ENCODE measurements around the gene UBAC2. TPM values are rescaled to one million over a fixed set of nuclear protein-coding genes. Genes with fewer than 3 reads are reported as not detected.

Gene UBAC2
- total and polyA plus RNA-seq, 2 experiments from 2014 or later = 78.2 to 83.1 TPM

DNA sequence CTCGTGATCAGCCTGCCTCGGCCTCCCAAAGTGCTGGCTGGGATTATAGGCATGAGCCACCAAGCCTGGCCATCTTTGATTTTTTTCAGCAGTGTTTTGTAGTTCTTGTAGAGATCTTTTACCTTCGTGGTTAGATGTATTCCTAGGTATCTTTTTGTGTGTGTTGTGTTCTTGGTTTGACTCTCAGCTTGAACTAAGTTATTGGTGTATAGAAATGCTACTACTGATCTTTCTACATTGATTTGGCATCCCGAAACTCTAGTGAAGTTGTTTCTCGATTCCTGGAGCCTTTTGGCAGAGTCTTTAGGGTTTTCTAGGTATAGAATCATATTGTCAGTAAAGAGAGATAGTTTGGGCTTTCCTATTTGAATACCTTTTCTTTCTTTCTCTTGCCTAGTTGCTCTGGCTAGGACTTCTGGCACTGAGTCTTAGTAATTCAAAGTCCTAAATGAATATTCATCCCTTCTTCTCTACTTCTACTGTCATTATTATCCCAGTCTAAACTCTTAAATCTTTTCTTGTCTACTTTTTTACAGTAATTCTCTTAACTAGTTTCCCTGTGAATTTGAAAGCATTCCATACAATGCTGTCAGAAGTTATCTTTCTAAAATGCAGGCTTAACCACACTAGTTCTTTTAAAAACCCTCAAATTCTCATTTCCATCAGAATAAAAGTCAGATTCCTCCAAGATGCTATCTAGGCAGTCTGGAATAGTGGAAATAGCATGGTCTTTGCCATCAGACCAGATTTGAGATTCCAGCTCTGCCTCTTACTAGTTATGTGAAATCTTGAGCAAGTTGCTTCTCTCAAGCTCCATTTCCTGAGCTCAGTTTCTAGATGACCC, 50.5 kb downstream of the UBAC2 start:
- no peak overlapping the region for H3K4me2 ChIP-seq
- H3K4me1 ChIP-seq (ENCODE audit: insufficient read depth) = no peaks in the 10 kb centered on the region
- H3K27ac ChIP-seq = no peak overlapping the region
- no peaks in the 10 kb centered on the region for H3K9me2 ChIP-seq (replicated peaks; ENCODE audit: insufficient read depth)
- 96% methylated on average over 5 of the region's 5 CpGs for WGBS (ENCODE audit: low lambda C conversion rate, missing lambda C conversion rate)
- H2AFZ ChIP-seq = no peak overlapping the region
- H3K9me3 ChIP-seq (ENCODE audit: low read depth) = no peaks in the 10 kb centered on the region
- no peaks in the 10 kb centered on the region for H4K20me1 ChIP-seq (ENCODE audit: insufficient read depth, poor library complexity, severe bottlenecking)
- H3K4me3 ChIP-seq = no peak overlapping the region
- no peaks in the 10 kb centered on the region for H3K27me3 ChIP-seq
- TF ChIP-seq, protein P1, sequence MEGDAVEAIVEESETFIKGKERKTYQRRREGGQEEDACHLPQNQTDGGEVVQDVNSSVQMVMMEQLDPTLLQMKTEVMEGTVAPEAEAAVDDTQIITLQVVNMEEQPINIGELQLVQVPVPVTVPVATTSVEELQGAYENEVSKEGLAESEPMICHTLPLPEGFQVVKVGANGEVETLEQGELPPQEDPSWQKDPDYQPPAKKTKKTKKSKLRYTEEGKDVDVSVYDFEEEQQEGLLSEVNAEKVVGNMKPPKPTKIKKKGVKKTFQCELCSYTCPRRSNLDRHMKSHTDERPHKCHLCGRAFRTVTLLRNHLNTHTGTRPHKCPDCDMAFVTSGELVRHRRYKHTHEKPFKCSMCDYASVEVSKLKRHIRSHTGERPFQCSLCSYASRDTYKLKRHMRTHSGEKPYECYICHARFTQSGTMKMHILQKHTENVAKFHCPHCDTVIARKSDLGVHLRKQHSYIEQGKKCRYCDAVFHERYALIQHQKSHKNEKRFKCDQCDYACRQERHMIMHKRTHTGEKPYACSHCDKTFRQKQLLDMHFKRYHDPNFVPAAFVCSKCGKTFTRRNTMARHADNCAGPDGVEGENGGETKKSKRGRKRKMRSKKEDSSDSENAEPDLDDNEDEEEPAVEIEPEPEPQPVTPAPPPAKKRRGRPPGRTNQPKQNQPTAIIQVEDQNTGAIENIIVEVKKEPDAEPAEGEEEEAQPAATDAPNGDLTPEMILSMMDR (IDR thresholded peaks at IDR 0.05; ENCODE audit: poor library complexity) = no peak
- TF ChIP-seq EZH2phosphoT487 (IDR thresholded peaks at IDR 0.05; ENCODE audit: low read depth, severe bottlenecking, unreplicated experiment) (no peak), EZH2 (IDR thresholded peaks at IDR 0.05; ENCODE audit: borderline replicate concordance) (no peak)
- peaks cover 6% of the 10 kb centered on the region for H3K79me2 ChIP-seq
- DNase-seq (ENCODE audit: low spot score) = no peak
- no peaks in the 10 kb centered on the region for H3K36me3 ChIP-seq (replicated peaks; ENCODE audit: insufficient read depth, low read depth)

DNA sequence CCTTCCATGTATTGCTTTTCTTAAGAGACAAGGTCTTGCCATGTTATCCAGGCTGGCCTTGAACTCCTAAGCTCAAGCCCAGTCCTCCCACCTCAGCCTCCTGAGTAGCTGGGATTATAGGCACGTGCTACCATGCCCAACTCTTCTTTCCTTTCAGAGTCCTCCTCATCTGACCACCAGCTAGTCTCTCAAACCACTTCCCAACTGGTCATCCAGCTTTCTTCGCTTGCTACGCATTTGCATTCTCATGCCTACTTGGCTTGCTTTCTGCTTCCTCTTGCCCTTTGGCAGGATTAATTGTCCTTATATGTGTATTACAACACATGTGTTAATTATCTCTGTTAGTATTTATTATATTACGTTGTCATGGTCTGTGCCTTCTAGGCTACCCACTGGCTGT, 51.3 kb downstream of the UBAC2 start:
- Histone ChIP-seq H3K4me1 (ENCODE audit: insufficient read depth) (no peaks in the 10 kb centered on the region), H3K27ac (no peak overlapping the region), H3K36me3 (replicated peaks; ENCODE audit: insufficient read depth, low read depth) (no peaks in the 10 kb centered on the region), H3K4me2 (no peak overlapping the region), H3K79me2 (peaks cover 6% of the 10 kb centered on the region), H4K20me1 (ENCODE audit: insufficient read depth, poor library complexity, severe bottlenecking) (no peaks in the 10 kb centered on the region), H3K9me3 (ENCODE audit: low read depth) (no peaks in the 10 kb centered on the region), H3K9me2 (replicated peaks; ENCODE audit: insufficient read depth) (no peaks in the 10 kb centered on the region), H3K27me3 (no peaks in the 10 kb centered on the region), H3K4me3 (no peak overlapping the region), H2AFZ (no peak overlapping the region)
- WGBS (ENCODE audit: low lambda C conversion rate, missing lambda C conversion rate) = 88% methylated on average over 4 of the region's 4 CpGs
- DNase-seq (ENCODE audit: low spot score) = no peak
- TF ChIP-seq, protein P1 (IDR thresholded peaks at IDR 0.05; ENCODE audit: poor library complexity) = no peak
- no peak for TF ChIP-seq EZH2 (IDR thresholded peaks at IDR 0.05; ENCODE audit: borderline replicate concordance)
- no peak for TF ChIP-seq EZH2phosphoT487 (IDR thresholded peaks at IDR 0.05; ENCODE audit: low read depth, severe bottlenecking, unreplicated experiment)

DNA sequence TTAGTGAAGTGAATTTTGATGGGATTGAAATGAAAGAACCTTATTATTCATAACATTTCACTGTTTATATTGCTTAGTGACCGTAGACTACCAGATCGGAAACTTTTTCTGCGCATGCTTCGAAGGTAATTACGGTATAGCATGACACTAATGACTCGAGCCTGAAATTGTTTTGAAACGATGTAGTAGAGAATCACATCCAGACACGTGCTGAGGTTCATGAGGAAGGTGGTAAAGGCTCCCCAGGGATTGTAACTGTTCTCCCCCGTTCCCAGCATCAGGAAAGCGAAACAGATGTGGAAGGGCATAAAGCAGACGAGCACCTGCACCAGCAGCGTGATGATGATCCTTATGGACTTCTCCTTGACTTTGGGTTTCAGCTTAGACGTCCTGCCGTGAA, 54.2 kb downstream of the UBAC2 start:
- Histone ChIP-seq H3K27ac (no peak overlapping the region), H3K36me3 (replicated peaks; ENCODE audit: insufficient read depth, low read depth) (no peaks in the 10 kb centered on the region), H3K9me3 (ENCODE audit: low read depth) (no peaks in the 10 kb centered on the region), H3K4me2 (no peak overlapping the region), H3K4me1 (ENCODE audit: insufficient read depth) (no peaks in the 10 kb centered on the region), H3K27me3 (no peaks in the 10 kb centered on the region), H2AFZ (no peak overlapping the region), H3K4me3 (no peak overlapping the region), H3K79me2 (peaks cover 7% of the 10 kb centered on the region), H4K20me1 (ENCODE audit: insufficient read depth, poor library complexity, severe bottlenecking) (no peaks in the 10 kb centered on the region), H3K9me2 (replicated peaks; ENCODE audit: insufficient read depth) (no peaks in the 10 kb centered on the region)
- TF ChIP-seq, protein P1 (IDR thresholded peaks at IDR 0.05; ENCODE audit: poor library complexity) = no peak
- TF ChIP-seq EZH2phosphoT487 (IDR thresholded peaks at IDR 0.05; ENCODE audit: low read depth, severe bottlenecking, unreplicated experiment) (no peak), EZH2 (IDR thresholded peaks at IDR 0.05; ENCODE audit: borderline replicate concordance) (no peak)
- 92% methylated on average over 14 of the region's 14 CpGs for WGBS (ENCODE audit: low lambda C conversion rate, missing lambda C conversion rate)
- DNase-seq (ENCODE audit: low spot score) = no peak

Measured in hepatocyte (in vitro differentiated cells).